Fibroblast of mammary gland (primary cell): ENCODE results near the gene TMEM229B.

Source experiments
- DNase-seq: peaks from one replicate; pipeline ENCODE4 v3.0.0-alpha.2; 2010; ENCODE audit warnings: low read depth
- H3K4me3 ChIP-seq: 2 replicates; pipeline ENCODE4 v1.5.1; 2011; ENCODE audit warnings: low read depth, mild to moderate bottlenecking, low read length, moderate library complexity; ENCODE audit not compliant: control insufficient read depth
- TF ChIP-seq, protein P1 (sequence below): conservative IDR thresholded peaks from 2 replicates; pipeline ENCODE4 v1.5.1; 2011; ENCODE audit warnings: low read depth, low read length, inconsistent platforms; ENCODE audit not compliant: control insufficient read depth, insufficient read depth

The TMEM229B gene

DNA sequence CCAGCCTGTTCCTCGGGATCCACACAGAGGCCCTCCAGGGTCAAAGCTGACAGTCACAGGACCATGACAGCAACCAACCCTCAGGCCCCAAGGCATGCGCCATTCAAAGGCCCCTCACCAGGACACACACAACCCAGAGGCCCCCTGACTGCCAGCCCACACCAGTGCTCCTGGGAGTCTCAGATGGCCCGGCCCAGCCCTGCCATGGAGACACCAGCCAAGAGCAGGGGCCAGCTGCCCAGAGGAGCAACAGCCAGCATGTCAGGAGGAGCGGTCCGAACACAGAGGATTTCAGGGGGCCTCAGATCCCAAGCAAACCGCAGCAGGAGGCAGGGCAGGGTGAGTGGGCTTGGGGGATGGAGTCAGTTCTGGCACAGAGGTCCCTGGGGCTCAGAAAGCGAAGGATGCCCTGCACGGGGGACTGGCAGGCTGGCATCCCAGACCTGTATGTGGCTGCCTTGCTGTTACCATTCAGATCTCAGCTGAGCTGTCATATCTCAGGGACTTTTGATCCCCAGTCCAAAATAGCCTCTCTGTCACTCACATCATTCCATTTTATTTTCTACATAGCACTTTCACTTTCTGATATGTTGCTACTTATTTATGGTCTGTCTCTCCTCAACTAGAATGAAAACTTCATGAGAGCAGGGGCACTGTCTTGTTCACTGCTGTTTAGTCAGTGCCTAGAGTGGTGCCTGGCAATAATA, 4.8 kb downstream of the TMEM229B start:
- TF ChIP-seq, protein P1, sequence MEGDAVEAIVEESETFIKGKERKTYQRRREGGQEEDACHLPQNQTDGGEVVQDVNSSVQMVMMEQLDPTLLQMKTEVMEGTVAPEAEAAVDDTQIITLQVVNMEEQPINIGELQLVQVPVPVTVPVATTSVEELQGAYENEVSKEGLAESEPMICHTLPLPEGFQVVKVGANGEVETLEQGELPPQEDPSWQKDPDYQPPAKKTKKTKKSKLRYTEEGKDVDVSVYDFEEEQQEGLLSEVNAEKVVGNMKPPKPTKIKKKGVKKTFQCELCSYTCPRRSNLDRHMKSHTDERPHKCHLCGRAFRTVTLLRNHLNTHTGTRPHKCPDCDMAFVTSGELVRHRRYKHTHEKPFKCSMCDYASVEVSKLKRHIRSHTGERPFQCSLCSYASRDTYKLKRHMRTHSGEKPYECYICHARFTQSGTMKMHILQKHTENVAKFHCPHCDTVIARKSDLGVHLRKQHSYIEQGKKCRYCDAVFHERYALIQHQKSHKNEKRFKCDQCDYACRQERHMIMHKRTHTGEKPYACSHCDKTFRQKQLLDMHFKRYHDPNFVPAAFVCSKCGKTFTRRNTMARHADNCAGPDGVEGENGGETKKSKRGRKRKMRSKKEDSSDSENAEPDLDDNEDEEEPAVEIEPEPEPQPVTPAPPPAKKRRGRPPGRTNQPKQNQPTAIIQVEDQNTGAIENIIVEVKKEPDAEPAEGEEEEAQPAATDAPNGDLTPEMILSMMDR = no peak
- no peak for DNase-seq
- H3K4me3 ChIP-seq = no peak overlapping the region

DNA sequence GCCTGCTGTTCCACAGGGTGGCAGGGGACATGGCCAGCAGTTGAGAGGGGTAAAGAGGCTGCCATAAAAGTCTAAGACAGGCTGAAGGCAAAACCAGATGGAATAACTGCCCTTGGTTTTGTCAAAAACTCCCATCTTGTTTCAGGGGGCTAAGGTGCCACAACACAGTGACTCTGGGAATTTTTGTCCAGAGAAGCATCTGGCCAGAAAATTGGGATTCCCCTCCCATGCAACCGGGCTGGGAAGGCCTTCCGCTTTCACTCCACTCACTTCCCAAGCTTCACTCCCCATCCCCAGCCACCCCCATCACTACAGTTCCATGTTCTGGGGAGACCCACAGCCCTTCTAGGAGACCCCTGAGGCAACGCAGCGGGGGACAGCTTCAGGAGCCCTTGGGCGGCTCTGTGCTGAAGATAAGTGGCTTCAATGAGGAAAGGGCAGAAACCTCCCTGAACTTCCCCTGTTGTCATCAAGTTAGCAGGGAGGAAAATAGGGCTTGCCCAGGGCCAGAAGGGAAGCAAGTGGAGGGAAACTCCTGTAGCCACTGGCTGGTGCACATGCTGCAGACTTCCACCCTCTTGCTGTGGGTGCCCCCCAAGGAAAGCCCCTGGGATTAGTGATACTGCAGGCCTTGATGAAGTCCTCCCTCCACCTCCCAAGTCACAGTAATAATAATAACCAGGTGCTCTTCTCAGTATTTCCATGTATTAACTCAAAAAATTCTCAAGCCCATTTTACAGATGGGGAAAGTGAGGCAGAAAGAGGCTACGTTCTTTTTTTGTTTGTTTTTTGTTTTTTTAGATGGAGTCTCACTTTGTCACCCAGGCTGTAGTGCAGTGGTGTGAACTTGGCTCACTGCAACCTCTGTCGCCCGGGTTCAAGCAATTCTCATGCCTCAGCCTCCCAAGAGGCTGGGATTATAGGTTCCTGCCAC, 6.0 kb downstream of the TMEM229B start:
- no peak for DNase-seq
- TF ChIP-seq, protein P1 = no peak
- no peak overlapping the region for H3K4me3 ChIP-seq

DNA sequence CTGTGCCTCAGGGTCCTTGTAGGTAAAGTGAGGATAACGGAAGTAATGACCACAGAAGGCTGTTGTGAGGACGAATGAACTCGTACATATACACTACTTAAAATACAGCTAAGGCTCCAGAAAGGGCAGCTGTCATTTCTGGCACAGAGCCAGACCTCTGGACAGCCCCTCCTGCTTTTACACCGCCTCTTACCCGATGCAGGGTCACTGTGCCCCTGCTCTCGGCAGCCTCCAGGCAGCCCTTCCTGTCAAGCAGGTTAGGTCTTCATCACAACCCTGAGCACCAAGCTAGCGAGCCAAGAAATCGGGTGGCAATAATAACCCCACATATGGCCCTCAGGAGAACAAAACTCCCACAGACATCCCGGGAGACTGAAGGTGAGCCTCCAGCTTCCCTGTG, 8.5 kb downstream of the TMEM229B start:
- TF ChIP-seq, protein P1 = no peak
- H3K4me3 ChIP-seq = no peak overlapping the region
- no peak for DNase-seq

DNA sequence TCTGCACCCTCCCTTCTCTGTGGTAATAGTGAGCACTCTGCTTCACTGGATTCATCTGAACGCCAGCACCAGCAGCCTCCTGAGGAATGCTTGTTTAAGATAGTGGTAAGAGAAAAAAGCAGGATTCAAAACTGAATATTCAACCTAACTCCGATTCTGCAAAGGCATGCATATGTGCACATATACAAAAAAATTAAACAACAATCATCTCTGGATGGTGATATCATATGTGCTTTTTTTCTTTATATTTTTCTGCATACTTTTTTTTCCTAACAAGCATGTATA, 9.8 kb downstream of the TMEM229B start:
- no peak overlapping the region for H3K4me3 ChIP-seq
- DNase-seq = no peak
- TF ChIP-seq, protein P1 = no peak

DNA sequence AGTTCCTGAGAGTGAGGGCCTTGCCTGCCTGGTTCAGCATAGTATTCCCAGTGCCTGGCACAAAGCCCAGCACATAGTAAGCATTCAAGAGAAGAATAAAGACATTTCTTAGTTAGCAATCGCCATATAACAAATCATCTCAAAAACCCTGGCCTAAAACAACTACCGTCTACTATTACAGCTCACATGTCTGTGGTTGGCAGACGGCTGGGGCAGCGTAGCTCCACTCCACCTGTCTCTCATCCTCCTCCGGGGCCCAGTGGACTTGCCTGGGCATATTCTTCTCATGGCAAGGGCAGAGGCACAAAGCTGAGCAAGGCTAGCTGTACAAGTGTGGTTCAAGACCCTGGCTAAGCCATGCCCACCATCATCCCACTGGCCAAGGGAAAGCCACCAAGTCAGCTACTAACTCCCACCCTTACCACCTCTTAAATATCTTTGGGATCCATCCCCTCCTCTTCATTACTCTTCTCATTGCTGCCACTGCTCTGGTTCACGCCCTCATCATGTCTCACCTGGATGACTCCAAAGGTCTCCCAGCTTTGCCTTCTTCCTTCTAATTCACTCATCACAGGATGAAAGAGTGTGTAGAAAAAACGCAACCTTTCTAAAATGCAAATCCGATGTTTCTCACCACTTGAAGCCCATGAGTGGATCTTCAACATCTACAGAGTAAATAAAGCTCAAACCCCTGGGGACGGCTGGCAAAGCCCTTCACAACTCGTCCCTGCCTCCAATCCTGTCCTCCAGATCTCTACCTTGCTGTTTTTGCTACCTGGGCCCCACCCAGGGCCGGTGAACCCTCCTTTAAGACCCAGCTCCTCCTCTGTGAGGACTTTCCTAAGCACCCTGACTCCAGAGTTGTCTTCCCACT, 10.4 kb downstream of the TMEM229B start:
- TF ChIP-seq, protein P1 = no peak
- no peak for DNase-seq
- H3K4me3 ChIP-seq = no peak overlapping the region

DNA sequence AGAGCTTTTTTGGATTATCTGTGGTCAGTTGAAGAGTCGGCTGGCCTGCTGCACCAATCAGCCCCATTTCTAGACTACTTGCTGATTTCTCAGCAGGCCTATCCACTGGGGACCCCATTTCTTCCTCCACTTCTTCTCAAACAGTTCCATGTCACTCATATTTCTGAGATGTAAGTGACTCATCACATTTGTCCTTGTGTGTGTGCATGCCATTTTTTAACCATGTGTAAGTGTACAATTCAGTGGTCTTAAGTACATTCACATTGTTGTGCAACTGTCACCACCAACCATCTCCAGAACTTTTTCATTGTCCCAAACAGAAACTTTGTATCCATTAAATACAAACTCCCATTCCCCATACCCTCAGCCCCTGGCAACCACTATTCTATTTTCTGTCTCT, 14.2 kb downstream of the TMEM229B start:
- no peak for DNase-seq
- H3K4me3 ChIP-seq = no peak overlapping the region
- TF ChIP-seq, protein P1 = no peak
